ENCODE measurements around the gene MORN1.

The MORN1 gene

GRCh38 chr1:2430592-2430973 lies 39.2 kb upstream of the MORN1 start:
- Mint-ChIP-seq H3K4me3 (no peak overlapping the region), H3K27ac (no peak overlapping the region)

DNA sequence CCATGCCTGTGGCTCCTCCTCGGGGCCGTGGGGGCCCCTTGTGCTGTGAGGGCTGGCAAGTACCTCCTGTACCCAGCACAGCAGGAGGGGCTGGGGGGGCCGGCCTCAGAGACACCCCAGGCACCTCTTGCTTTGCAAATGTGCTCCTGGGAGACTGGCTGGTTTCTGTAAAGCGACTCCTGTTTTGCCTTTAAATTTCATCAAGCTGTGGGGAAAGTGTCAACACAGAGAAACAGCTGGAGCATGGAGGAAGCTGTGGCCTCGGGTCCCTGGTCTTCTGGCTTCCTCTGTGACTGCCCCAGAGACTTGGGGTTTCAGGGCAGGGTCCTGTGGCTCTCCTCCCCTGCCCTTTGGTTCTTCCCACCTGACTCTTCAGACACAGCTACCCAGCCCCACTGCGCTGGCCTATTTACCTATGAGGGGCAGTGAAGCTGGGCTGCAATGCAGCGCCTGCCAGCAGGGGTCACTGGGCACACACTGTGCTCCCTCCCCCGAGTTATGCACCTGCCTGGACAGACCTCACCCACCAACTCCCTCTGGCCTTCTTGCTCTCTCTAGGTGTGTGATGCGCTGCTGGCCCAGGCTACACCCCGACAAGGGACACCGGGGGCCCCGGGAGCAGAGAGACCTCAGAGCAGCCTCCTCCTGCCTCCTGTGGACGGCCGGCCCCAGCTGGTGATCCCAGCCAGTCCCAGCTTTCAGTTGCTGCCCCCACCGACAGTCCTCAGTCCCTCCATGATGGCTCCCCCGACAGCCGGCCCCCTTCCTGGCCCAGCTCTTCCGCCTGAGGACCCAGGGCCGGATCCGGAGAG lies 38.6 kb upstream of the MORN1 start:
- H3K4me1 Mint-ChIP-seq (ENCODE audit: low read depth): no peaks in the 10 kb centered on the region
- H3K27ac Mint-ChIP-seq: no peak overlapping the region
- H3K9me3 Mint-ChIP-seq: peaks cover 13% of the 10 kb centered on the region
- intact Hi-C loops (cut with micrococcal nuclease): no loop called here
- peaks cover 7% of the 10 kb centered on the region for H3K27me3 Mint-ChIP-seq
- H3K4me3 Mint-ChIP-seq: no peak overlapping the region
- no peaks in the 10 kb centered on the region for H3K36me3 Mint-ChIP-seq (ENCODE audit: low read depth)

More at GRCh38 chr1:2430592-2430973, 39.2 kb upstream of the MORN1 start:
- Mint-ChIP-seq H3K4me1 (ENCODE audit: low read depth) (no peaks in the 10 kb centered on the region), H3K9me3 (peaks cover 13% of the 10 kb centered on the region), H3K36me3 (ENCODE audit: low read depth) (no peaks in the 10 kb centered on the region), H3K27me3 (peaks cover 8% of the 10 kb centered on the region)
- intact Hi-C loops (cut with micrococcal nuclease): no loop called here

GRCh38 chr1:2428490-2428889 lies 37.1 kb upstream of the MORN1 start:
- intact Hi-C loops (cut with micrococcal nuclease): no loop called here
- no peak overlapping the region for H3K27ac Mint-ChIP-seq
- no peaks in the 10 kb centered on the region for H3K4me1 Mint-ChIP-seq (ENCODE audit: low read depth)
- peaks cover 1% of the 10 kb centered on the region for H3K27me3 Mint-ChIP-seq
- no peaks in the 10 kb centered on the region for H3K36me3 Mint-ChIP-seq (ENCODE audit: low read depth)
- H3K4me3 Mint-ChIP-seq: no peak overlapping the region
- peaks cover 13% of the 10 kb centered on the region for H3K9me3 Mint-ChIP-seq

- Mint-ChIP-seq H3K27me3 (peaks cover 7% of the 10 kb centered on the region), H3K4me1 (ENCODE audit: low read depth) (no peaks in the 10 kb centered on the region), H3K9me3 (peaks cover 13% of the 10 kb centered on the region), H3K4me3 (no peak overlapping the region), H3K27ac (no peak overlapping the region), H3K36me3 (ENCODE audit: low read depth) (no peaks in the 10 kb centered on the region)
- intact Hi-C loops (cut with micrococcal nuclease): no loop called here
Observed at GRCh38 chr1:2427976-2428375, 36.6 kb upstream of the MORN1 start.

- Mint-ChIP-seq H3K4me3 (no peak overlapping the region), H3K9me3 (peaks cover 13% of the 10 kb centered on the region), H3K36me3 (ENCODE audit: low read depth) (no peaks in the 10 kb centered on the region), H3K27ac (no peak overlapping the region), H3K4me1 (ENCODE audit: low read depth) (no peaks in the 10 kb centered on the region), H3K27me3 (peaks cover 8% of the 10 kb centered on the region)
- intact Hi-C loops (cut with micrococcal nuclease): no loop called here
Observed at GRCh38 chr1:2427051-2427450, 35.7 kb upstream of the MORN1 start.

- intact Hi-C loops (cut with micrococcal nuclease): no loop called here
- Mint-ChIP-seq H3K27me3 (peaks cover 12% of the 10 kb centered on the region), H3K9me3 (peaks cover 13% of the 10 kb centered on the region), H3K27ac (no peak overlapping the region), H3K36me3 (ENCODE audit: low read depth) (no peaks in the 10 kb centered on the region), H3K4me1 (ENCODE audit: low read depth) (no peaks in the 10 kb centered on the region), H3K4me3 (no peak overlapping the region)
Observed at GRCh38 chr1:2426540-2426939, 35.2 kb upstream of the MORN1 start.

GRCh38 chr1:2425892-2426291 lies 34.5 kb upstream of the MORN1 start:
- Mint-ChIP-seq H3K27me3 (peaks cover 12% of the 10 kb centered on the region), H3K4me3 (no peak overlapping the region), H3K4me1 (ENCODE audit: low read depth) (no peaks in the 10 kb centered on the region), H3K36me3 (ENCODE audit: low read depth) (no peaks in the 10 kb centered on the region), H3K9me3 (peaks cover 13% of the 10 kb centered on the region), H3K27ac (no peak overlapping the region)
- intact Hi-C loops (cut with micrococcal nuclease): no loop called here

- H3K4me1 Mint-ChIP-seq (ENCODE audit: low read depth): no peaks in the 10 kb centered on the region
- H3K4me3 Mint-ChIP-seq: no peak overlapping the region
- intact Hi-C loops (cut with micrococcal nuclease): no loop called here
- H3K9me3 Mint-ChIP-seq: no peaks in the 10 kb centered on the region
- H3K36me3 Mint-ChIP-seq (ENCODE audit: low read depth): no peaks in the 10 kb centered on the region
- H3K27ac Mint-ChIP-seq: no peak overlapping the region
- H3K27me3 Mint-ChIP-seq: peaks cover 31% of the 10 kb centered on the region
Observed at GRCh38 chr1:2422523-2422922, 31.2 kb upstream of the MORN1 start.

GRCh38 chr1:2419416-2419815 lies 28.1 kb upstream of the MORN1 start:
- Mint-ChIP-seq H3K4me3 (no peak overlapping the region), H3K4me1 (ENCODE audit: low read depth) (peaks cover 22% of the 10 kb centered on the region), H3K27ac (no peak overlapping the region), H3K36me3 (ENCODE audit: low read depth) (no peaks in the 10 kb centered on the region), H3K27me3 (peaks cover 61% of the 10 kb centered on the region), H3K9me3 (no peaks in the 10 kb centered on the region)
- intact Hi-C loops (cut with micrococcal nuclease): no loop called here

DNA sequence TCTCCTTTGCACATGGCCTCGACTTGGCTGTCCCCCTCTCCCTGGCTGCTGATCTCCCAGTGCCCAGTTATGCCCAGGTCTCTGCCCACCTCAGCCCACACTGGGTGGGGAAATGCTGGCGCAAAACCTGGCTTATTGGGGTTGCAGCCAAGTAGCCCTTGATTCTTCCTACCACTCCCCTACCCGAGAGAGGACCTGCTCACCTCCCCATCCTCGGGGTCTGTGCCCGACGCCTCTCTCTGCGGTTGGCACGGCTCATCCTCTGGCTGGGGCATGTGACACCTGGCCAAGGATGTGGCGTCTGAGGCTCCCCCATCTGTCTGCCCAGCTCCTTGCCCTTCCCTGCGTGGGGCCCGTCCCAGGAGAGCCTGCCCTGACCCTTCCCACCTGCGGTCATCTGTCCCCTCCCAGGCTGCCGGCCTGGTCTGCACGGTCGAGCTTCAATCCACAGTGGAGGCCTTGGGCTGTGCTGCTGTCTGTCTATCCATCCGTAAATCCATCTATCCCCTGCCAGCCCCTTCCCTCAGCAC lies 27.5 kb upstream of the MORN1 start:
- H3K27me3 Mint-ChIP-seq: peaks cover 66% of the 10 kb centered on the region
- H3K4me3 Mint-ChIP-seq: no peak overlapping the region
- intact Hi-C loops (cut with micrococcal nuclease): no loop called here
- H3K4me1 Mint-ChIP-seq (ENCODE audit: low read depth): peaks cover 28% of the 10 kb centered on the region
- no peak overlapping the region for H3K27ac Mint-ChIP-seq
- H3K36me3 Mint-ChIP-seq (ENCODE audit: low read depth): no peaks in the 10 kb centered on the region
- H3K9me3 Mint-ChIP-seq: no peaks in the 10 kb centered on the region

- intact Hi-C loops (cut with micrococcal nuclease): no loop called here
- Mint-ChIP-seq H3K4me3 (no peak overlapping the region), H3K27me3 (peaks cover 58% of the 10 kb centered on the region), H3K27ac (no peak overlapping the region), H3K9me3 (no peaks in the 10 kb centered on the region), H3K4me1 (ENCODE audit: low read depth) (peaks cover 28% of the 10 kb centered on the region), H3K36me3 (ENCODE audit: low read depth) (no peaks in the 10 kb centered on the region)
Observed at GRCh38 chr1:2417833-2418225, 26.5 kb upstream of the MORN1 start.

DNA sequence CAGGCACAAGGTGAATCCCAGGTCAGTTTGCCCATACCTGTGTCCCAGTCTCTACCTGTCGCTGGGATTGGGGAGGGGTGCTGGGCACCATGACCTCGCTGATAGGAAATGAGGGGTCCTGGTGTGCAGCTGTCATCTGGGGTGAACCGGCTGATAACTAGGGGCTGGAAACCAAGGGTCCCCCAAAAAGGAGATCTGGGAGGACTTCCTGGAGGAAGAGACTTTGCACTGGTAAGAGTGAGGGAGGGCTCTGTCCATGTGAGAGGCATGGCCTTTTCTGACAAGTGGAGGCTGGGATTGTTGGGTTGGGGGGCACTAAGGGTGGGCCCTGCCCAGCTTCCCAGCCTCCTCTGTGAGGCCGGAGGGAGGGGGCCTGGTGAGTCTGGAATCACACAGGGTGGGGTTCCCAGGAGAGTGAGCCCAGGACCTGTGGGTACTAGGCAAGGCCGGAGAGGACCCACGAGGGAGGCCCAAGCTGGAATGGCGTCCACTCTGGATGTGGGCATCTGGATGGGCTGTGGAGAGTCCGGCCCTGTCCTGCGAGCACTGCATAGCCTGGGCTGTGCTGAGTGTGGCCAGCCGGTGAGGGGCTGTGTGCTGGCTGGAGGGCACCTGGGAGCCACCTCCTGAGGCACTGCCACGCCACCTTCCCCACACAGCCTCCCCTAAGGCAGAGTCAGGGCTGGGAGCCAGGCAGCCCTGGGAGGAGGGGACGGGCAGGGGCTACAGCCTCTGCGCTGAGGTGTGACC lies 25.9 kb upstream of the MORN1 start:
- intact Hi-C loops (cut with micrococcal nuclease): no loop called here
- H3K4me3 Mint-ChIP-seq: no peak overlapping the region
- H3K36me3 Mint-ChIP-seq (ENCODE audit: low read depth): no peaks in the 10 kb centered on the region
- no peak overlapping the region for H3K27ac Mint-ChIP-seq
- peaks cover 58% of the 10 kb centered on the region for H3K27me3 Mint-ChIP-seq
- H3K4me1 Mint-ChIP-seq (ENCODE audit: low read depth): peaks cover 28% of the 10 kb centered on the region
- no peaks in the 10 kb centered on the region for H3K9me3 Mint-ChIP-seq

- Mint-ChIP-seq H3K36me3 (ENCODE audit: low read depth) (no peaks in the 10 kb centered on the region), H3K9me3 (no peaks in the 10 kb centered on the region), H3K27me3 (peaks cover 54% of the 10 kb centered on the region), H3K4me1 (ENCODE audit: low read depth) (peaks cover 33% of the 10 kb centered on the region), H3K27ac (no peak overlapping the region), H3K4me3 (no peak overlapping the region)
- intact Hi-C loops (cut with micrococcal nuclease): no loop called here
Observed at GRCh38 chr1:2416403-2416802, 25.0 kb upstream of the MORN1 start.

GRCh38 chr1:2415801-2416208 lies 24.5 kb upstream of the MORN1 start:
- H3K9me3 Mint-ChIP-seq: no peaks in the 10 kb centered on the region
- H3K27me3 Mint-ChIP-seq: peaks cover 54% of the 10 kb centered on the region
- H3K27ac Mint-ChIP-seq: no peak overlapping the region
- intact Hi-C loops (cut with micrococcal nuclease): loop anchor here (2.0 kb wide), 1 partner anchor 371 kb away; no protein-coding TSS in a partner anchor
- peaks cover 39% of the 10 kb centered on the region for H3K4me1 Mint-ChIP-seq (ENCODE audit: low read depth)
- no peaks in the 10 kb centered on the region for H3K36me3 Mint-ChIP-seq (ENCODE audit: low read depth)
- no peak overlapping the region for H3K4me3 Mint-ChIP-seq
